Parathyroid adenoma (tissue), 2 donors: ENCODE results near the gene PI16.
"Not testable (repeated sequence)": the region's sequence is repeated elsewhere in the genome, so short reads cannot be mapped to it uniquely, and the experiment has no call there.

Source experiments
- H2AFZ ChIP-seq: fragments of 300-600 bp; sonication (generic); one replicate; pipeline ENCODE4 v1.7.0; 2017; ENCODE audit warnings: antibody characterized with exemption, mild to moderate bottlenecking
- H3K27ac ChIP-seq: fragments of 300-600 bp; sonication (generic); one replicate; pipeline ENCODE4 v1.7.0; 2017
- H3K27me3 ChIP-seq: fragments of 300-600 bp; sonication (generic); one replicate; pipeline ENCODE4 v1.7.0; 2017; ENCODE audit warnings: low read length; ENCODE audit not compliant: control insufficient read depth, insufficient read depth
- H3K36me3 ChIP-seq: fragments of 300-600 bp; sonication (generic); one replicate; pipeline ENCODE4 v1.7.0; 2017; ENCODE audit warnings: low read length; ENCODE audit not compliant: control insufficient read depth, insufficient read depth
- H3K4me1 ChIP-seq: fragments of 300-600 bp; sonication (generic); one replicate; pipeline ENCODE4 v1.7.0; 2017; ENCODE audit warnings: control low read depth
- H3K4me2 ChIP-seq: fragments of 300-600 bp; sonication (generic); one replicate; pipeline ENCODE4 v1.7.0; 2017; ENCODE audit warnings: low read length
- H3K4me3 ChIP-seq: fragments of 300-600 bp; sonication (generic); one replicate; pipeline ENCODE4 v1.7.0; 2017; ENCODE audit warnings: low read depth, low read length
- H3K79me2 ChIP-seq: fragments of 300-600 bp; sonication (generic); one replicate; pipeline ENCODE4 v1.7.0; 2017; ENCODE audit warnings: control low read depth
- H3K9ac ChIP-seq: fragments of 300-600 bp; sonication (generic); one replicate; pipeline ENCODE4 v1.7.0; 2017; ENCODE audit warnings: mild to moderate bottlenecking
- H3K9me3 ChIP-seq: fragments of 300-600 bp; sonication (generic); one replicate; pipeline ENCODE4 v1.7.0; 2017; ENCODE audit warnings: low read length; ENCODE audit not compliant: control insufficient read depth
- TF ChIP-seq, protein P1 (sequence below): fragments of 300-600 bp; sonication (generic); IDR thresholded peaks from one replicate; pipeline ENCODE4 v1.7.0; 2017; ENCODE audit warnings: antibody characterized with exemption, mild to moderate bottlenecking
- donor health status: primary hyperparathyroidism.

PI16 gene

DNA sequence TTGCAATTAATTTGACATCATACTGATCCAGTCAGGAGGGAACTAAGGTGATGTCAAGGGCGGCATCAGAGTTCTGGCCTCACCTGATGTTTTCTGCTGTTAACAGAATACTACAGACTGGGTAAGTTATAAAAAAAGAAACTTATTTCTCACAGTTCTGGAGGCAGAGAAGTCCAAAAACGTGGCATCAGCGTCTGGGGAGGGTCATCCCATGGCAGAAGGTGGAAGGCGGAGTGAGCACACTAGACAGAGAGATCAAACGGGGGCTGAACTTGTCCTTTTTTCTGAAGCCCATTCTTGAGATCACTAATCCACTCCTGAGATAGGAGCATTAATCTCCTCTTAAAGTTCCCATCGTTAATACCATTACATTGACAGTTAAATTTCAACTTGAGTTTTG lies 34.7 kb downstream of the PI16 start:
- H3K4me1 ChIP-seq: peaks cover 7% of the 10 kb centered on the region
- no peak overlapping the region for H3K4me2 ChIP-seq
- H3K4me3 ChIP-seq: no peak overlapping the region
- no peaks in the 10 kb centered on the region for H3K36me3 ChIP-seq
- no peak overlapping the region for H3K27ac ChIP-seq
- H3K27me3 ChIP-seq: no peaks in the 10 kb centered on the region
- H3K79me2 ChIP-seq: peaks cover 19% of the 10 kb centered on the region
- H3K9ac ChIP-seq: no peak overlapping the region
- no peak overlapping the region for H2AFZ ChIP-seq
- H3K9me3 ChIP-seq: no peaks in the 10 kb centered on the region
- TF ChIP-seq, protein P1, sequence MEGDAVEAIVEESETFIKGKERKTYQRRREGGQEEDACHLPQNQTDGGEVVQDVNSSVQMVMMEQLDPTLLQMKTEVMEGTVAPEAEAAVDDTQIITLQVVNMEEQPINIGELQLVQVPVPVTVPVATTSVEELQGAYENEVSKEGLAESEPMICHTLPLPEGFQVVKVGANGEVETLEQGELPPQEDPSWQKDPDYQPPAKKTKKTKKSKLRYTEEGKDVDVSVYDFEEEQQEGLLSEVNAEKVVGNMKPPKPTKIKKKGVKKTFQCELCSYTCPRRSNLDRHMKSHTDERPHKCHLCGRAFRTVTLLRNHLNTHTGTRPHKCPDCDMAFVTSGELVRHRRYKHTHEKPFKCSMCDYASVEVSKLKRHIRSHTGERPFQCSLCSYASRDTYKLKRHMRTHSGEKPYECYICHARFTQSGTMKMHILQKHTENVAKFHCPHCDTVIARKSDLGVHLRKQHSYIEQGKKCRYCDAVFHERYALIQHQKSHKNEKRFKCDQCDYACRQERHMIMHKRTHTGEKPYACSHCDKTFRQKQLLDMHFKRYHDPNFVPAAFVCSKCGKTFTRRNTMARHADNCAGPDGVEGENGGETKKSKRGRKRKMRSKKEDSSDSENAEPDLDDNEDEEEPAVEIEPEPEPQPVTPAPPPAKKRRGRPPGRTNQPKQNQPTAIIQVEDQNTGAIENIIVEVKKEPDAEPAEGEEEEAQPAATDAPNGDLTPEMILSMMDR: no peak

DNA sequence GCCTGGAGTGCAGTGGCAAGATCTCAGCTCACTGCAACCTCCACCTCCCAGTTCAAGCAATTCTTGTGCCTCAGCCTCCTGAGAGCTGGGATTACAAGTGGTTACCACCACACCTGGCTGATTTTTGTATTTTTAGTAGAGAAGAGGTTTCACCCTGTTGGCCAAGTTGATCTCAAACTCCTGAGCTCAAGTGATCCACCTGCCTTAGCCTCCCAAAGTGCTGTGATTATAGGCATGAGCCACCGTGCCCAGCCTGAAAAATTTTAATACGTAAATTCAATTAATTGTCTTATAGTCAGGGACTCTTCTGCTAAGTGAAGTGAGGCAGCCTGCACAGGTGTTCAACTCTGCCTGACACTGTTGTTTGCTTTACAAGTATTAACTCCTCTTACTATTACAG lies 35.9 kb downstream of the PI16 start:
- H3K36me3 ChIP-seq, H3K4me2 ChIP-seq, H3K4me3 ChIP-seq, H3K9me3 ChIP-seq, H3K9ac ChIP-seq, H2AFZ ChIP-seq, H3K4me1 ChIP-seq, H3K79me2 ChIP-seq, H3K27ac ChIP-seq, H3K27me3 ChIP-seq: not testable (repeated sequence)

DNA sequence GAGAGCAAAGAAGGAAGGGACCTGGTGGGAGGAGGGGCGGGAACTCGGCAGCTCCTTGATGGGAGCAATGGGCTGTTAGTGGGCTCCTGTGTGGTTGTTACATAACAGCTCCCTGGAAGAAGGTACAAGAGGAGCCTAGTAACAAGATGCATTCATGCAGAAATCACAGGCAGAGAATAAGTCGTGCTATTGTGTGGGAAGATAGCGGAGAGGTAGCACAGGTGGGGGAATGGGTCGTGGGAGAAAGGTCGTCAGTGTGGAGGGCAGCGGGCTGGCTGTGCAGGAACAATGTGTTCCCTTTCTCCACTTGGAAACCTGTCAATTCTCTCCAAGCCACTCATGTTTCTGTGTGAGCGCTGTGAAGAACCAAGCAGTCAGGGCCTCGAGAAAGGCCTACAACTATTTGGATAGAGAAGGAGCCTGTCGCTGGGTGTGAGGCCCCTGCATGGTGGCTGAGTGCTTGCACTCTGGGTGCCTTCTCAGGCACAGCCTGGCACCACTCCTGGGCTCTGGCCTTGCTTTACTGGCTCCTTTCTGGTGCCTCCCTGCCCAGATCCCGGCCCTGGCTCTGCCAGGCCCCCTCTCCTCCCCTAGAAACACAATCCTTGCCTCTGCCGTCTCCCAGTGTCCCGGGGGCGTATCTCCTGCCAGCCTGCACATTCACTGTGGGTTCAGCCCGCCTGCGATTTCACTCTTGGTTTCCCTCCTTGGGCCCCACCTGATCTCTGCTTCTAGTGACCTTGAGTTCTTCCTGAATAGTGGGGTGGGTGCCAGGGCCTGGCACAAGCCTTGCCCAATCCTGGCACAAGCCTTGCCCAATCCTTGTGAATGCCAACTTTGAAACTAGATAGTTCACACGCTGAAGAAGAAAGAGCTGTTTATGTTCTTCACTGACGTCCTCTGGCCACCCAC lies 43.5 kb downstream of the PI16 start:
- no peaks in the 10 kb centered on the region for H3K79me2 ChIP-seq
- no peaks in the 10 kb centered on the region for H3K36me3 ChIP-seq
- no peaks in the 10 kb centered on the region for H3K9me3 ChIP-seq
- peak overlapping the region; percentile 98 for H3K27ac ChIP-seq
- H2AFZ ChIP-seq: peak overlapping the region; percentile 91
- H3K9ac ChIP-seq: peak overlapping the region; percentile 46
- TF ChIP-seq, protein P1: no peak
- H3K4me1 ChIP-seq: peaks cover 31% of the 10 kb centered on the region
- H3K4me2 ChIP-seq: peak overlapping the region; percentile 29
- H3K27me3 ChIP-seq: no peaks in the 10 kb centered on the region
- no peak overlapping the region for H3K4me3 ChIP-seq

DNA sequence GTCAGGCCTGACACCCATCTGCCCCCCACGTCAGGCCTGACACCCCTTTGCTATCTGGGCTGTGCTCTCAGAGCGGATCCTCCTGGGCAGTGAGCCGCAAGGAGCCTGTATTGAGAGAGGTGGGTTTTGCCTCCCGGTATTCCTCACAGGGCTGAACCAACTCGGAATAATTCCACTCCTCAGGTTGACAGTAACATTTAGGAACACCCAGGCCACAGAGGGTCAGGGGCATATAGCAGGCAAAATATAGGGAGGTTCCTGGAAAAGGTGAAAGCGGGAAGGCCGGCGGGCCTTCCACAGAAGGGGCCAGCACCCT lies 44.1 kb downstream of the PI16 start:
- H3K9me3 ChIP-seq: no peaks in the 10 kb centered on the region
- H3K79me2 ChIP-seq: no peaks in the 10 kb centered on the region
- H3K27me3 ChIP-seq: no peaks in the 10 kb centered on the region
- peak overlapping the region; percentile 29 for H3K4me2 ChIP-seq
- peak overlapping the region; percentile 98 for H3K27ac ChIP-seq
- TF ChIP-seq, protein P1: no peak
- no peak overlapping the region for H3K9ac ChIP-seq
- no peak overlapping the region for H3K4me3 ChIP-seq
- peaks cover 32% of the 10 kb centered on the region for H3K4me1 ChIP-seq
- H2AFZ ChIP-seq: peak overlapping the region; percentile 91
- H3K36me3 ChIP-seq: no peaks in the 10 kb centered on the region

DNA sequence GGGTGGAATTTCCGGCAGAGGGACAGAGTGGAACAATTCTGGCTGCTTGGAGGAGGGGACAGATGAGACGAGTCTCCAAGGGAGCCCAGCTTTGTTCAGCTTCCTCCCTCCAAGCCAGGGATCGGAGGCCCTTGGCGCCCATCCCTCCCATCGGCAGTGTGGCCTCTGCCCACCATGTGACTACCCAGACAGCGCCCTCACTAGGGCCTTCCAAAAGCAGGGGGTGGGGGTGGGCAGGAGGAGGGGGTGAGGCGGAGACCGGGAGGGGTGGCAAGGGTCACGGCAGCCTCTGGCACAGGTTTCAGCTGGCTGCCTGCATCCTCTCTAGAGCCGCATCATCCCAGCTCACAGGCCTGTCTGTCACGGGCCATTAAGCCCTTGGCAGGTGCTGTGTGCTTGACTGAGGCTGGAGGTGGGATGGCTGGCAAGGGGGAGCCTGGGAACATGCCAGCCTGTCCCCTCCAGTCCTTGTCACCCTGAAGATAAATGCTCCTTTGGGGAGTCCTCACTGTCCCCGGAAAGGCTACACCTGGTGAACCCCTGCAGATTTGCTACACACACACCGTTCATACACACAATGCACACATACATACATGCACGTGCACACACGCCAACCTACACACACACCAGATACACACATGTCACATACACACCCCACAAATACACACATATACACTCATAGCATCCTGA lies 44.7 kb downstream of the PI16 start:
- Histone ChIP-seq H3K9ac (no peak overlapping the region), H3K27me3 (no peaks in the 10 kb centered on the region)

More for the DNA sequence above, 44.7 kb downstream of the PI16 start:
- H3K4me3 ChIP-seq: no peak overlapping the region
- peak overlapping the region; percentile 91 for H2AFZ ChIP-seq
- peak overlapping the region; percentile 29 for H3K4me2 ChIP-seq
- H3K4me1 ChIP-seq: peaks cover 37% of the 10 kb centered on the region
- H3K36me3 ChIP-seq: no peaks in the 10 kb centered on the region
- no peaks in the 10 kb centered on the region for H3K79me2 ChIP-seq
- TF ChIP-seq, protein P1: no peak
- peak overlapping the region; percentile 98 for H3K27ac ChIP-seq
- no peaks in the 10 kb centered on the region for H3K9me3 ChIP-seq
